ENCODE measurements around the gene GRPEL2.
"Not testable (repeated sequence)": the region's sequence is repeated elsewhere in the genome, so short reads cannot be mapped to it uniquely, and the experiment has no call there.

The GRPEL2 gene

GRCh38 chr5:149392718-149393117, 47.4 kb downstream of the GRPEL2 start:
- DNase-seq (ENCODE audit: low read depth in 1 of 2, low spot score in 1 of 2) = no peak

DNA sequence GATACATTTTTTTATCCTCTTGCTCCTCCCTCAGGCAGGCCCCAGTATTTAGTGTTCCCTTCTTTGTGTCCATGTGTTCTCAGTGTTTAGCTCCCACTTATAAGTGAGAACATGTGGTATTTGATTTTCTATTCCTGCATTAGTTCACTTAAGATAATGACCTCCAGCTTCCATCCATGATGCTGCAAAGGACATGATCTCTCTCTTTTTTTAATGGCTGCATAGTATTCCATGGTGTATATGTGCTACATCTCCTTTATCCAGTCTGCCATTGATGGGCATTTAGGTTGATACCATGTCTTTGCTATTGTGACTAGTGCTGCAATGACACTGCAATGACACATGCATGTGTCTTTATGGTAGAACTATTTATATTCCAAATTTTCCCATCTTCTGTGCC, 49.7 kb downstream of the GRPEL2 start:
- not testable (repeated sequence) for DNase-seq (ENCODE audit: low read depth in 1 of 2, low spot score in 1 of 2)

GRCh38 chr5:149397530-149397929, 52.2 kb downstream of the GRPEL2 start:
- DNase-seq (ENCODE audit: low read depth in 1 of 2, low spot score in 1 of 2) = no peak

GRCh38 chr5:149398747-149399266, 53.5 kb downstream of the GRPEL2 start:
- DNase-seq (ENCODE audit: low read depth in 1 of 2, low spot score in 1 of 2) = not testable (repeated sequence)

DNA sequence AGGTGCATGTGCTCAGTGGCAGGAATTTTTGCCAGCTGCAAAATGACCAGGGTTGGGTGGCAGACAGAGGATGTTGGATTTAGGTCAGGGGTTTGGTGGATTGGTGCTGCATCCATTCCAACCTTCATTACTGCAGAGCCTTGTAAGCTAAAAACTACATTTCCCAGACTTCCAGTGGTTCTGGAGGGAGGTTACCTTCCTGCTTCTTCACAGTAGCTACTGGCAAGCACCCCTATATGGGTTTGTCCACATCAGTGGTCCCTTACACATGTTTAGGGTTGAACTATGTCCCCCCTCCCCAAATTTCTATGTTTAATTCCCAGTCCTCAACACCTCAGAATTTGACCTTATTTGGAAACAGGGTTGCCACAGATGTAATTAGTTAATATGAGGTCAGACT, 54.5 kb downstream of the GRPEL2 start:
- no peak for DNase-seq (ENCODE audit: low read depth in 1 of 2, low spot score in 1 of 2)

DNA sequence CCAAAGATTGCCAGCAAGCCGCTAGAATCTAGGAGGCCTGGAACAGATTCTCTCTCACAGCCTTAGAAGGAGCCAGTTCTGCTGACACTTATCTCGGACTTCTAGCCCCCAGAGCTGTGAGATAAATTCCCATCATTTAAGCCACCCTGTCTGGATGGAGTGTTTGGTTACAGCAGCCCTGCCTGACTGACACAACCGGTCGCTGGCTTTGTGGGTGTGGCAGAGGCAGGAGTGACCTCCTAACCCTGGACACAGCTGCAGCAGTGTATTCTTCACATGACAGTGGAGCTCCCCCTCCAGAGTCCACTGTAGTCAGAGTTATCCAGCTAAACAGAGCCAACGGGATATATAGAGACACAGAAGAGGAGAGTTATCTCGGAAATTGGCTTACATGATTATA, 55.0 kb downstream of the GRPEL2 start:
- DNase-seq (ENCODE audit: low read depth in 1 of 2, low spot score in 1 of 2) = no peak

DNA sequence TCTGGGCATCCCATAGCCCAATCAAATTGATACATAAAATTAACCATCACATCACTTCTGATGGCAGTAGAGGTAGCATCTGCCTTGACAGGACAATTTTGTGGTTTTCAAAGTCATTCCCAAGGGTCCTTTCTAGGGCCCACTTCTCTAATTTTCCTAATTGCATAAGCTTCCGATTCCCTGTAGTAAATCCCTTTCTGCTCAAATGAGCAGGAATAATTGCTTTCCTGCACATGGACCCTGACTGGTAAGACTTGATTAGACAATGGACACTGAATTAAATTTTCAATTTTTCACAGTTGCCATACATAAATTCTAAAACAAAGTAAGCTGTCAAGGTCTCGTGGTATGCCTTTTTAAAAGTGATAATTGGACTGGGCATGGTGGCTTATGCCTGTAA, 55.8 kb downstream of the GRPEL2 start:
- DNase-seq (ENCODE audit: low read depth in 1 of 2, low spot score in 1 of 2) = no peak

DNA sequence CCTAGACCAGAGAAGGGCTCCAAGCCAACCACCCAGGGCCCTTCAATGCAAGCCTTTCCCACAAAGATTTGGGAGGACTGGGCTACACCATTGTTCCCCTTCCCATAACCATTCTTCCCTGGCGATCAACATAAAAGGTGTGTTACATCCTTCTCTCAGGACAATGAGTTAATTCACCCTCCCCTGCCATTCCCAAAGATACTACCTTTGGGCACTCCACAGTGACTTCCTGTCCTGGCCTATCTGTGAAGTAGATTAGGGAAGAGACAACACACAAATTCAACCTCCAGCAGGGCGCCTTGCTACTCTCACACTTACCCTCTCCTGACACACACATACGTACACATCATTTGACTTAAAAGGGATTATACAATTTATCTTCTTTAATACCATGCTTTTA, 57.0 kb downstream of the GRPEL2 start:
- no peak for DNase-seq (ENCODE audit: low read depth in 1 of 2, low spot score in 1 of 2)
